CD4-positive, alpha-beta T cell treated with Interleukin-15 for 4 hours (primary cell): Measurements from ENCODE around the gene VASN.
"Not testable (repeated sequence)": the region's sequence is repeated elsewhere in the genome, so short reads cannot be mapped to it uniquely, and the experiment has no call there.

Experiments used
- DNase-seq: peaks from one replicate; pipeline ENCODE4 v3.0.0-alpha.2; 2020; ENCODE audit warnings: low spot score

VASN gene

GRCh38 chr16:4385066-4385788 is 13.6 kb downstream of the VASN start:
- no peak for DNase-seq

- DNase-seq = no peak
Measured at GRCh38 chr16:4385789-4386450, 14.3 kb downstream of the VASN start.

- no peak for DNase-seq
Measured at GRCh38 chr16:4386451-4386805, 14.8 kb downstream of the VASN start.

GRCh38 chr16:4386951-4387565 is 15.4 kb downstream of the VASN start:
- DNase-seq = no peak

- DNase-seq = no peak
Measured at GRCh38 chr16:4387781-4388180, 16.1 kb downstream of the VASN start.

GRCh38 chr16:4388271-4389021 is 16.8 kb downstream of the VASN start:
- no peak for DNase-seq

GRCh38 chr16:4389051-4389955 is 17.7 kb downstream of the VASN start:
- no peak for DNase-seq

GRCh38 chr16:4390266-4391260 is 18.9 kb downstream of the VASN start:
- DNase-seq = no peak

GRCh38 chr16:4391631-4392381 is 20.2 kb downstream of the VASN start:
- no peak for DNase-seq

GRCh38 chr16:4392382-4393239 is 21.0 kb downstream of the VASN start:
- no peak for DNase-seq

- DNase-seq = no peak
Measured at GRCh38 chr16:4393240-4393600, 21.6 kb downstream of the VASN start.

GRCh38 chr16:4393850-4394249 is 22.2 kb downstream of the VASN start:
- not testable (repeated sequence) for DNase-seq

GRCh38 chr16:4395055-4395726 is 23.5 kb downstream of the VASN start:
- no peak for DNase-seq

GRCh38 chr16:4399001-4399730 is 27.5 kb downstream of the VASN start:
- DNase-seq = no peak

GRCh38 chr16:4401094-4401501 is 29.4 kb downstream of the VASN start:
- DNase-seq = no peak

- DNase-seq = no peak
Measured at GRCh38 chr16:4401510-4401909, 29.9 kb downstream of the VASN start.

- peak; percentile 56 for DNase-seq
Measured at GRCh38 chr16:4402439-4403132, 30.9 kb downstream of the VASN start.
